Measurements from ENCODE around the gene TMEM116.
"Not testable (repeated sequence)": the region's sequence is repeated elsewhere in the genome, so short reads cannot be mapped to it uniquely, and the experiment has no call there.

The TMEM116 gene

DNA sequence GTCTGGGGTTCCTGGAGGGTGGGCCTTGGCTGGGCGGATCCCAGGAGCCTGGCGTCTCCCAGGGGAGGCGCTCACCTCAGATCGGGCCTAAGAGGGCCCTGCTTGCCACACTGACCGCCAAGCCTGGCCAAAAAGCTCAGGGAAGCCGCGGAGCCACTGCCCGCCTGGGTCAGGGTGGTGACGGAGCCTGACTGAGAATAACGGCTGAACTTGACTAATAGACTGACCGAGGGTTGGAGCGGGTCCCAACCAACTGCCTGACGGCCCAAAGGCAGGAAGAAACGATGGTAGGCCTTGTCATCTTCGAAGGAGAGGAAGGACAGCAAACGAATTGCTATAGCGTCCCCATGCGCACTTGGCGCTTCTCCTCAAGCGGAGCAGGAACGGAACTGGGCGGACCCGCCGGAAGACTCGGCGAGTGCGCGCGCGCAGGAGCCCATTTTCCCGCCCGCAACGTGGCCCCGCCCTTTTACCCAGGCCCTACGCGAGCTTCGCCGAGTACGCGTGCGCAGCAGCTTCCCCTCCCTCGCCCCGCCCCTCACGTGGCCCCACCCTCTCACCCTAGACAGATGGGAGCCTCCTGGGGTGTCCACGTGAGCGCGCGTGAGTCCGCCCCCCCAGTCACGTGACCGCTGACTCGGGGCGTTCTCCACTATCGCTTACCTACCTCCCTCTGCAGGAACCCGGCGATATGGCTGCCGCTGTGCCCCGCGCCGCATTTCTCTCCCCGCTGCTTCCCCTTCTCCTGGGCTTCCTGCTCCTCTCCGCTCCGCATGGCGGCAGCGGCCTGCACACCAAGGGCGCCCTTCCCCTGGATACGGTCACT, at the start of gene TMEM116, which contains the start of gene ERP29:
TSS of gene TMEM116 (minus strand) at position 391 of the 826 bp plus-strand sequence. CDS start 7,895 bp downstream, outside the sequence.
TSS of gene ERP29 (plus strand) at position 652 of the 826 bp plus-strand sequence. CDS start at position 692, 40 bp downstream.
- DNase-seq (ENCODE audit: extremely low spot score), result peak; percentile 100
- POLR2A ChIA-PET, result interaction anchor here (0.5 to 1.4 kb wide), 5 partner anchors 8 to 533 kb away, joined by 3 to 7 read pairs (median 5); no protein-coding TSS in a partner anchor
- TF ChIP-seq, protein P1, sequence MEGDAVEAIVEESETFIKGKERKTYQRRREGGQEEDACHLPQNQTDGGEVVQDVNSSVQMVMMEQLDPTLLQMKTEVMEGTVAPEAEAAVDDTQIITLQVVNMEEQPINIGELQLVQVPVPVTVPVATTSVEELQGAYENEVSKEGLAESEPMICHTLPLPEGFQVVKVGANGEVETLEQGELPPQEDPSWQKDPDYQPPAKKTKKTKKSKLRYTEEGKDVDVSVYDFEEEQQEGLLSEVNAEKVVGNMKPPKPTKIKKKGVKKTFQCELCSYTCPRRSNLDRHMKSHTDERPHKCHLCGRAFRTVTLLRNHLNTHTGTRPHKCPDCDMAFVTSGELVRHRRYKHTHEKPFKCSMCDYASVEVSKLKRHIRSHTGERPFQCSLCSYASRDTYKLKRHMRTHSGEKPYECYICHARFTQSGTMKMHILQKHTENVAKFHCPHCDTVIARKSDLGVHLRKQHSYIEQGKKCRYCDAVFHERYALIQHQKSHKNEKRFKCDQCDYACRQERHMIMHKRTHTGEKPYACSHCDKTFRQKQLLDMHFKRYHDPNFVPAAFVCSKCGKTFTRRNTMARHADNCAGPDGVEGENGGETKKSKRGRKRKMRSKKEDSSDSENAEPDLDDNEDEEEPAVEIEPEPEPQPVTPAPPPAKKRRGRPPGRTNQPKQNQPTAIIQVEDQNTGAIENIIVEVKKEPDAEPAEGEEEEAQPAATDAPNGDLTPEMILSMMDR (IDR thresholded peaks at IDR 0.05; ENCODE audit: control extremely low read depth, extremely low read depth, low read depth, missing control alignments), result peak; percentile 52
- CTCF ChIA-PET, result interaction anchor here (0.6 to 2.7 kb wide), 6 partner anchors 11 to 93 kb away, joined by 3 to 17 read pairs (median 4); no protein-coding TSS in a partner anchor

DNA sequence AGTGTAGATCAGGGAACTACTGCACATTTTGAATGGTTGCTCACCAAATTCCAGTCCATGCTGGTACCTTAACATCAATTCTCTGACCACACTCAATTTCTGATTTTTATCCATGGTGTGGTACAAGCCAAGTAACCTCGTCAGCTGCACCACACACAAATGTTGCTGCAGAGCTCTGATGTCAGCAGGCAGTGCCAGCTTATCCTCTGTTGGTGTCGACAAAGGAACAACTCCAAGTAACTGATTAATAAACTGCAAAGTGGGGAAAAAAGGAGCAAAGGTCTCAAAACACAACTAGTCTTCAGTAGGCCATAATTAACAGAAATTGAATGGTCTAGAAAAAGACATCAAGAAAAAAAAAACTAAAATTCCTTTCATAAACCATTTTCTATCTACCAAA, 48.2 kb upstream of the TMEM116 start:
- DNase-seq (ENCODE audit: extremely low spot score), result no peak
- TF ChIP-seq, protein P1 (IDR thresholded peaks at IDR 0.05; ENCODE audit: control extremely low read depth, extremely low read depth, low read depth, missing control alignments), result no peak
- POLR2A ChIA-PET, result no interaction called here
- CTCF ChIA-PET, result no interaction called here

DNA sequence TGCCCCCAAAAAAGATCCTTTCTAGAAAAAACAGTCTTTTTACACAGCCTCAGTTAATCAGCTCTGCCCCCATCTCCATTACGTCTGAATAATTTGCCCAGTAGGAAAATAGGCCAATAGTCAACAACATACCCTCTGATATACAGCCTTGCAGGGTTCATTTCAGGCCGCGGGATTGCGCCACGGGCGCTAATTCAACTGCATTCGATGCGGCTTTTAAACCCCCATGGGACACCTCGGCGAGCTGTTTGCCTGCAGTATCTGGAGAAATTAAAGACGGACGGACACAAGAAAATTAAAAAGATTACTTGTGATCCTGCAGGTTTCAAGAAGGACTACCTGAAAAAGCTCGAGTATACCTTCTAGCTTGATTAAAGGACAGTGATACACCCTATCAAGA, 36.4 kb upstream of the TMEM116 start:
- POLR2A ChIA-PET, result interaction anchor here (0.8 kb wide), 1 partner anchor 35 kb away, joined by 4 read pairs; no protein-coding TSS in a partner anchor
- DNase-seq (ENCODE audit: extremely low spot score), result no peak
- CTCF ChIA-PET, result interaction anchor here (0.9 to 1.2 kb wide), 4 partner anchors 10 to 105 kb away, joined by 3 to 4 read pairs (median 3); no protein-coding TSS in a partner anchor
- TF ChIP-seq, protein P1 (IDR thresholded peaks at IDR 0.05; ENCODE audit: control extremely low read depth, extremely low read depth, low read depth, missing control alignments), result no peak

DNA sequence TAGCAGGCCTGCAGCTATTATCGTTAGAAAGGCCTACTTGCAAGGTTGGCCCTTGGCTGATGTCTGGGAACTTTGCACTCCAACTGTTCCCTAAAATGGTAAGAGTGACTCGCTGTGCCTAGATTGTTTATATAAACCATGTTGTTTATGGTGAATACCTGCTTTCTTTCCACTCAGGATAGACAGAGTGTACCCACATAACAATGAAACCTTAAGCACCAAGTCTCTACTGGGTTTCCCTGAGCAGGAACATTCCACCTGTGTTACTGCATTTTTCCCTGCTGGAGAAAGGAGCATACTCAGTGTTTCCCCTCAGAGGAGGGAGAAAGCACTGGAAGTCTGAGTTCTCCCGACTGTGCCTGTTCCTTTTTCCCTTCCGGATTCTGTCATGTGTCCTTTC, 33.0 kb upstream of the TMEM116 start:
- POLR2A ChIA-PET, result no interaction called here
- no peak for DNase-seq (ENCODE audit: extremely low spot score)
- TF ChIP-seq, protein P1 (IDR thresholded peaks at IDR 0.05; ENCODE audit: control extremely low read depth, extremely low read depth, low read depth, missing control alignments), result no peak
- CTCF ChIA-PET, result no interaction called here

DNA sequence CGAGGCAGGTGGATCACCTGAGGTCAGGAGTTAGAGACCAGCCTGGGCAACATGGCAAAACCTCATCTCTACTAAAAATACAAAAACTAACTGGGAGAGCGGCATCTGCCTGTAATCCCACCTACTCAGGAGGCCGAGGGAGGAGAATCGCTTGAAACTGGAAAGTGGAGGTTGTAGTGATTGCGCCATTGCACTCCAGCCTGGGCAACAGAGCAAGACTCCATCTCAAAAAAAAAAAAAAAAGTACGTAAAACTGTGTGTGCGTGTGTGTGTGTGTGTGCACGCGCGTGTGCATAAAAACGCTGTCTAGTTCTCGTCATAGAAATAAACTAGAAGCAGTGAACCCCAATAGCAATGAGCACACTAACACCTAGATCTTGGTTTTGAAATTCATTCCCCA, 23.6 kb upstream of the TMEM116 start:
- DNase-seq (ENCODE audit: extremely low spot score); POLR2A ChIA-PET: not testable (repeated sequence)
- CTCF ChIA-PET, result interaction anchor here (1.4 to 1.8 kb wide), 2 partner anchors 10 to 22 kb away, joined by 4 read pairs; no protein-coding TSS in a partner anchor

DNA sequence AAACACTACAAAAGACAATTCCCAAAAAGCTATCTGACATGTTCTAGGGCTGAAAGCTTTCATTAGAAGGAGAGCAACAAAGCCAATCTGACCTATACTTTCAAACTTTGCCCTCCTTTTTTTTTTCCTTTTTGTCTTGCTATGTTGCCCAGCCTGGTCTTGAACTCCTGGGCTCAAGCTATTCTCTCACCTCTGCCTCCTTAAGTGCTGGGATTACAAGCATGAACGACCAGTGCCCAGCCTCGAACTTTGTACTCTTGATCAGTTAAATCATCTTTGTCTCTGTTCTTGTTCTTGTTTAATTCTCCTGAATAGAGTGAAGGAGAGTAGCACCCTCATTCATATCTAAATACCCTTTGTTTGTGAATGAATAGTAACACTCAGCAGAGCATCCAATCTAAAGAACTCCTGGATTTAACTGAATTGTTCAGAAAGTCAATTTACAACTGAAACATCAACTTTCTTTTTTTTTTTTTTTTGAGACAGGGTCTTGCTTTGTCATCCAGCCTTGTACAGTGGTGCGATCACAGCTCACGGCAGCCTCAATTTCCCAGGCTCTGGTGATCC, 22.3 kb upstream of the TMEM116 start:
- TF ChIP-seq, protein P1 (IDR thresholded peaks at IDR 0.05; ENCODE audit: control extremely low read depth, extremely low read depth, low read depth, missing control alignments), result no peak

More for the DNA sequence above, 22.3 kb upstream of the TMEM116 start:
- DNase-seq (ENCODE audit: extremely low spot score), result no peak
- CTCF ChIA-PET, result interaction anchor here (0.7 to 1.8 kb wide), 2 partner anchors 16 to 21 kb away, joined by 3 to 4 read pairs; no protein-coding TSS in a partner anchor
- POLR2A ChIA-PET, result no interaction called here

All from GM10248 (cell line).